Heart left ventricle (tissue), 13 donors: Measurements from ENCODE around the gene SKAP2.

Experiments used
- POLR2A ChIP-seq, 2 donors: fragments of 450-650 bp; IDR thresholded peaks; one replicate each; pipeline ENCODE4 v1.6.1; 2017; ENCODE audit warnings: antibody characterized with exemption in 2 of 2, mild to moderate bottlenecking in 2 of 2, moderate library complexity in 2 of 2
- TF ChIP-seq, protein P1 (sequence below), 12 donors: fragments of 200-600 bp; sonication (generic) in 4 of 12; IDR thresholded peaks; one replicate each; pipeline versions ENCODE4 v1.5.0 to v1.8.0; 2018 to 2022; ENCODE audit warnings: antibody characterized with exemption in 12 of 12, mild to moderate bottlenecking in 5 of 12
- donor health status: ischemic (EF 13 %, LVEDD 7.1; RV severe dilation, severe dysfunction).
- donor health status: DM: no; HTN: yes; CAD: no.
- donor health status: DM: no; HTN: no; CAD: no.
- donor health status: ischemic (EF 25% LVEDD 6.9; RV normal size, moderate dysfunction).
- donor health status: ischemic (EF 25% LVEDD 5.7; RV mildly dilated, moderate dysfunction).
- donor health status: ischemic (EF 35%, LVEDD 5.7; RV mildly dilated, moderate dysfunction).
- donor health status: nonischemic (EF 11% LVEDD 7.7; RV severe dilation, severe dysfunction).
- donor health status: DM: yes; HTN: yes; CAD: no.
- donor health status: PGD.
- donor health status: ischemic (EF 29% LVEDD 5.4; RV normal size, mild dysfunction).
- donor health status: nonischemic (EF 23%, LVEDD 6.1; RV moderate dilation, normal function).

DNA sequence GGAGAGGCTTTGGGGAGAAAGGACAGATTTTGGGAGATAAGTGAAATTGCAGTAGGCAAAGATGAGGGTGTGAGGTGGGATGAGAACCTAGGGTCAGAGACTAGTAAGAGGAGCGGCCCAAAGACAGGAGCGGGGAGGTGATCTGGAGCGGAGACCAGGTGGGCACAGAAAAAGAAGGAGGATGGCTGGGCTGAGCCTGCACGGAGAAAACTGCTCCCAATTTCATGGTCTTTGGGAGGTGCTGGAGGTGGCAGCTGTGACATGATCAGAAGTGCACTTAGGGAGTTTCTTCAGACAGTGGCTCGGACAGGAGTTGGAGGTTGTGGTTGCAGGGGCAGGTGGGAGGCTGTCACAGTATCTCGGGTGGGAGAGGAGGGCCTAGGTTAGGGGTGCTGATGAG lies 232.8 kb downstream of the SKAP2 start:
- TF ChIP-seq, protein P1, sequence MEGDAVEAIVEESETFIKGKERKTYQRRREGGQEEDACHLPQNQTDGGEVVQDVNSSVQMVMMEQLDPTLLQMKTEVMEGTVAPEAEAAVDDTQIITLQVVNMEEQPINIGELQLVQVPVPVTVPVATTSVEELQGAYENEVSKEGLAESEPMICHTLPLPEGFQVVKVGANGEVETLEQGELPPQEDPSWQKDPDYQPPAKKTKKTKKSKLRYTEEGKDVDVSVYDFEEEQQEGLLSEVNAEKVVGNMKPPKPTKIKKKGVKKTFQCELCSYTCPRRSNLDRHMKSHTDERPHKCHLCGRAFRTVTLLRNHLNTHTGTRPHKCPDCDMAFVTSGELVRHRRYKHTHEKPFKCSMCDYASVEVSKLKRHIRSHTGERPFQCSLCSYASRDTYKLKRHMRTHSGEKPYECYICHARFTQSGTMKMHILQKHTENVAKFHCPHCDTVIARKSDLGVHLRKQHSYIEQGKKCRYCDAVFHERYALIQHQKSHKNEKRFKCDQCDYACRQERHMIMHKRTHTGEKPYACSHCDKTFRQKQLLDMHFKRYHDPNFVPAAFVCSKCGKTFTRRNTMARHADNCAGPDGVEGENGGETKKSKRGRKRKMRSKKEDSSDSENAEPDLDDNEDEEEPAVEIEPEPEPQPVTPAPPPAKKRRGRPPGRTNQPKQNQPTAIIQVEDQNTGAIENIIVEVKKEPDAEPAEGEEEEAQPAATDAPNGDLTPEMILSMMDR (IDR thresholded peaks at IDR 0.05): no peak
- TF ChIP-seq POLR2A (IDR thresholded peaks at IDR 0.05): no peak
